Globus pallidus (tissue), 1 donor: ENCODE data around the gene RLN2.
"Not testable (repeated sequence)": the region's sequence is repeated elsewhere in the genome, so short reads cannot be mapped to it uniquely, and the experiment has no call there.

Experiments used
- DNase-seq: peaks from one replicate; pipeline ENCODE4 v3.0.0-alpha.2; 2015; ENCODE audit warnings: low spot score

RLN2 gene, protein sequence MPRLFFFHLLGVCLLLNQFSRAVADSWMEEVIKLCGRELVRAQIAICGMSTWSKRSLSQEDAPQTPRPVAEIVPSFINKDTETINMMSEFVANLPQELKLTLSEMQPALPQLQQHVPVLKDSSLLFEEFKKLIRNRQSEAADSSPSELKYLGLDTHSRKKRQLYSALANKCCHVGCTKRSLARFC

DNA sequence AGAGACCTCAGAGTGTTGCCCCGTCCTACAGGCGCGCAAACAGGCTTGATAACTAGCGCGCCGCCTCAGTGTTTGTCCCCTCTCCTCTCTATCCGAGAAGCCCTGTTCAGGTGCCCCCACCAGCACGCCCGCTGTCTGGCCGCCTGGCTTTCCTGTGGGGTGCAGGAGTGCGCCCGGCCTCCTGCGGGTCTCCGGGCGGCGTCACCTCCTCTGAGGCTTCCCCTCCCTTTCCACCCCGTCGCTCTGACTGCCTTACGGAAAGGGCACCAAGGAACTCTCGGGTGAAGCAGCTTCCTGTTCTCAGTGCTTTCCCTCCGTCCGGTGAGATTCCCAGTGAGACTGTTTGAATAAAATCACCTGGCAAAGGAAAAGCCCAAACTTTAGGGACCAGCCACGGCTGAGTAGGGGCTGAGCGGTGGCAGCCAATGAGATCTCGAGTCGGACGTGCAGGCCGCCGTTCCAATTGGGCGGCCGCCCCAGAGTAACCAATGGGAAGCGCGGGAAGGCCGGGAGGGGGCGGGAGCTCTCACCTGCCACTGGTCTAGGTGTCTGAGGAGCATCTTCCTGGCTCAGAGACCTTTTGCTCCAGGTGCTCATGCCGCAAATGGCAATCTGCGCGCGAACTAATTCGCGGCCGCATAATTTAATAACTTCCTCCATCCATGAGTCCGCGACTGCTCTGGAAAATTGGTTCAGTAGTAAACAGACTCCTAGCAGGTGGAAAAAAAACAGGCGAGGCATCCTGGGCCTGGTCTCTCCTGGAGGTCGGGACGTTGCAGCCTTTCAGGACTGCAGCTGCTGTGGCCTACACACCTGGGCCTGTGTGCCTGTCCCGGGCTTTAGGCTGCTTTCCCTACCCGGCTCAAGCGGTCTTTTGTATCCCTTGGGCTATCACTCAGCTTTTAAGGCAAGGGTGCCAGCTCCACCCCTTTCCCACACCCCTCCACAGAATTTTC, at the start of gene RLN2:
Gene RLN2 (minus strand): TSS at position 877 of the 956 bp plus-strand sequence. CDS start 136 bp downstream, at position 741.
- peak; percentile 3 for DNase-seq

DNA sequence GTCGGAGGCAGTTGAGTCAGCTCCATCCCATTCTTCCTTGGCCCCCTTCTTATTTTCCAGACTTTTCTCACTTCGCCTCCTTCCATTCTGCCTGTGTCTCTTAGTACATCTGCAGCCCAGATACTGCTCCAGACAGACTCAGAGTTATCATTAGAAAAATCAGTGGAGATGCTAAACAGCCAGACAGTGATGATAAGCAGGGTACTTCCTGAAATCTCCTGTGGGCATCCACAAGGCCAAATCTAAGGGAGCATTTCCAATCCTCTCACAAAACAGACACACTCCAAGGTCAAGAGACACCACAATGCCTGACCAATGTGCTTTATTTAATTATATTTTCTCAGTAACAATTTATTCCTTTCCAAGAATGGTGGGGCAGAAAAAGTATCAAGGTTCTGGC, 49.7 kb upstream of the RLN2 start:
- DNase-seq: no peak

DNA sequence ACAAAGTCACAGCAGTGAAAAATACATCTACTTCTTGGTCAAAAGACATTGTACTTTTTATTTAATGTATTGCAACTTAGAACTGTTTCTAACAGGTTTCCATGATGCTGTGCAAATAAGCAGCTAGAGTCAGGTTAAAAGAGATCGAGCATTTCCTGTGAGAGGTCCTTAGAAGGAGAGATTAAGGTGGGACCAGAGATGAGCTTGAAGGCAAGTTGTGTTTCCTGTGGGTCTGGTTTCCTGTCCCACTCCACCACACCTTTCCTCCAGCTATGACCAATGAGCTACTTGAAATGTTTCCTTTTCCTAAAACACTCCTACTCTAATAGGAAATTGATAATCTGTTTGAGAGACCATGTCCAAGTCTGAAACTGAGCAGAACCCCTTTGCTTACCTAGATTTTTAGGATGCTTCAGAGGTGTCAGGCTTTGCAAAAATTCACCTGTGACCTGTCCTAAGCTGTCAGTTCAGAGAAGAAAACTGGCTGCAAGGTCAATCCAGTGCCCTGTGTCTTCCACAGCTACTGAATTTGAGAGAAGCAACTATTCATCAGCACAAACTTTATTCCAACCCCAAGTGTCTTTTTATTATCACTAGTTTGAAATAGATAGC, 48.2 kb upstream of the RLN2 start:
- no peak for DNase-seq

DNA sequence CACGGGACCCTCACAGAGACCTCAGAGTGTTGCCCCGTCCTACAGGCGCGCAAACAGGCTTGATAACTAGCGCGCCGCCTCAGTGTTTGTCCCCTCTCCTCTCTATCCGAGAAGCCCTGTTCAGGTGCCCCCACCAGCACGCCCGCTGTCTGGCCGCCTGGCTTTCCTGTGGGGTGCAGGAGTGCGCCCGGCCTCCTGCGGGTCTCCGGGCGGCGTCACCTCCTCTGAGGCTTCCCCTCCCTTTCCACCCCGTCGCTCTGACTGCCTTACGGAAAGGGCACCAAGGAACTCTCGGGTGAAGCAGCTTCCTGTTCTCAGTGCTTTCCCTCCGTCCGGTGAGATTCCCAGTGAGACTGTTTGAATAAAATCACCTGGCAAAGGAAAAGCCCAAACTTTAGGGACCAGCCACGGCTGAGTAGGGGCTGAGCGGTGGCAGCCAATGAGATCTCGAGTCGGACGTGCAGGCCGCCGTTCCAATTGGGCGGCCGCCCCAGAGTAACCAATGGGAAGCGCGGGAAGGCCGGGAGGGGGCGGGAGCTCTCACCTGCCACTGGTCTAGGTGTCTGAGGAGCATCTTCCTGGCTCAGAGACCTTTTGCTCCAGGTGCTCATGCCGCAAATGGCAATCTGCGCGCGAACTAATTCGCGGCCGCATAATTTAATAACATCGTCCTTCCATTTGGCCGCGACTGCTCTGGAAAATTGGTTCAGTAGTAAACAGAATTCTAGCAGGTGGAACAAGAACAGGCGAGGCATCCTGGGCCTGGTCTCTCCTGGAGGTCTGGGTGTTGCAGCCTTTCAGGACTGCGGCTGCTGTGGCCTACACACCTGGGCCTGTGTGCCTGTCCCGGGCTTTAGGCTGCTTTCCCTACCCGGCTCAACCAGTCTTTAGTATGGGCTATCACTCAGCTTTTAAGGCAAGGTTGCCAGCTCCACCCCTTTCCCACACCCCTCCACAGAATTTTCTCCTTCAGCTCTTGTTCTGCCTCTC, 34.8 kb upstream of the RLN2 start, which contains the start of gene RLN1:
Gene RLN1 (minus strand): TSS at position 885 of the 990 bp plus-strand sequence. CDS start 130 bp downstream, at position 755.
- peak; percentile 18 for DNase-seq

DNA sequence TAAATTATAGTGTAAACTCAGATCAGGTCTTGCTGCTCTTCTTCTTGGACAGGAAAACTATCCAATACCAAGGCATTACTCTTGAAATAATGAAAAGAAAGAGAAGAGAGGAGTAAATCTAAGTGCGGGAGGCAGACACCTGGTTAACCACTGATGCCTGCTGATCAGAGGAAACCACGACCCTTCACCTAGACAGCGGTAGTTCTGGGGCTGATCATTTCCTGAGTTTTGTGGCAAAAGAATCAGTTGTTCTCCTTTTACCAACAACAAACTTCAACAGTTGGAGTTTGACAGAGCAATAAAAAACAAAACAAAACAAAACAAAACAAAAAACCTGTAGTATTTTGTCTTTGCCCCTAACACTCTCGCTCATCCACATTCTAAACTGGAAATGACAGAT, 32.2 kb upstream of the RLN2 start:
- no peak for DNase-seq

DNA sequence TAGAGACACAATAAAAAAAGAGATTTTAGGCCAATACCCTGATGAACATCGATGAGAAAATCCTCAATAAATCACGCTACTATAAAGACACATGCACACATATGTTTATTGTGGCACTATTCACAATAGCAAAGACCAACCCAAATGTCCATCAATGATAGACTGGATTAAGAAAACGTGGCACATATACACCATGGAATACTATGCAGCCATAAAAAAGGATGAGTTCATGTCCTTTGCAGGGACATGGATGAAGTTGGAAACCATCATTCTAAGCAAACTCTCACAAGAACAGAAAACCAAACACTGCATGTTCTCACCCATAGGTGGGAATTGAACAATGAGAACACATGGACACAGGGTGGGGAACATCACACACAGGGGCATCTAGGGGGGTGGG, 26.8 kb upstream of the RLN2 start:
- DNase-seq: not testable (repeated sequence)

DNA sequence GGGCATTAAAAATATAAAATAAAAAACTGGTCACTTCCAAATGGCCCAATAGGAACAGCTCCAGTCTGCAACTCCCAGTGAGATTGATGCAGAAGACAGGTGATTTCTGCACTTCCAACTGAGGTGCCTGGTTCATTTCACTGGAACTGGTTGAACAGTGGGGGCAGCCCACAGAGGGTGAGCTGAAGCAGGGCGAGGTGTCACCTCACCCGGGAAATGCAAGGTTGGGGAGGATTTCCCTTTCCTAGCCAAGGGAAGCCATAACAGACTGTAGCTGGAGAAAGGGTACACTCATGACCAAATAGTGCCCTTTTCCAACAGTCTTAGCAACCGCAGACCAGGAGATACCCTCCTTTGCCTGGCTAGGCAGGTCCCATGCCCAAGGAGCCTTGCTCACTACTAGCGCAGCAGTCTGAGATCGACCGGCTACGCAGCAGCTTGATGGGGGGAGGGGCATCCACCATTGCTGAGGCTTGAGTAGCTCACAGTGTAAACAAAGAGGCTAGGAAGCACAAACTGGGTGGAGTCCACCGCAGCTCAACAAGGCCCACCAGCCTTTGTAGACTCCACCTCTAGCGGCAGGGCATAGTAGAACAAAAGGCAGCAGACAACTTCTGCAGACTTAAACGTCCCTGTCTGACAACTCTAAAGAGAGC, 22.5 kb upstream of the RLN2 start:
- no peak for DNase-seq

DNA sequence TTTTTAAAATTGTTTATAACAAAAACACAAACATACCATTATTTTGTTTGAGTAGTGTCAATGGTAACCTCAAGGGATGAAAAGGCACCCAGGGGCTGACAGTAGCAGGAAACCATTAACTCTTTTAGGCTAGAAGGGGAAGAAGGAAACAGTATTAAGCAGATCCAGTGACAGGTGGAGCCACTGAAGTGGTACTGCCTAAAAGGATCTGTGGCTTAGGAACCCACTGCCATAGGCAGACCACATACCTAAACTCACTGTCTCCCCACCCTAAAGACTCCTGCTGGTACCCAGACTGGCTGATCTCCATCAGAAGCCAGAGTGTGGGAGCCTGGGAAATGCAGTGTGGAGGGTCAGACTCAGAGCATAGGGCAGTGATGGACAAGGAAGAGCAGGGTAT, 21.7 kb upstream of the RLN2 start:
- no peak for DNase-seq

DNA sequence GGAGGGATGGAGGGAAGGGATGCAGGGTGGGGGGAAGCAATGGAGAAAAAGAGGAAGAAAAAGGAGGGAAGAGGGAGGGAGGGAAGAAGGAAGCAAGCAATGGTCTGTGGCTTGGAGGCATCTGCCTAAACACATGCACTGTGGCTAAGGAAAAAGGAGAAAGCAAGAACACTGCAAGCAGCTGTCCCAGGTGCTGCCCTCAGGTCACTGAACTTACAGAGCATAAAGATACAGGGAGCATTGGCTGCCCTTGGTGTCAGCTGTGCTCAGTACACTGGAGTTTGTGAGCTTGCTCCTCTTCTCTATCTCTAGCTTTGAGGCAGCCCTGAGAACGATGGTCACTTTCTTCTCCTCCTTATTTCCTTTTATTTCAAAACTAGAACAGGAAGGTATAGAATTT, 17.1 kb upstream of the RLN2 start:
- DNase-seq: not testable (repeated sequence)

DNA sequence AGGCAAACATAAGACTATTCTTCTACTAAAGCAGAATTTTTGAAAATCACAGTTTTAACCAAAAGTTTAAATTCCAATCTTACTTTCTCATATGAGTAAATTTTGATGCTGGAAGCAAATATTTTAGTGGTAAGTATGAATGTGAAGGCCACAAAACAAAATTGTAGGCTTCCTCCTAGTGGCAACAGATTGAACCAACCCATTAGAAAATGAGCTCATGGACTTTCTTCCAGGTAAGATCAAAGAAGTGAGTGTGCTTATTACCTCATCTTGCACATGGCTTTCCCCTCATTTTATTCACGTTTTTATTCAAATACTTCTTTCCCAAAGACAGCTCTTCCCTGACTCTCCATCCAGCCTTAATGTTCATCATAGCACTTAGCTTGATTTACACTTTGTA, 16.5 kb upstream of the RLN2 start:
- DNase-seq: no peak

DNA sequence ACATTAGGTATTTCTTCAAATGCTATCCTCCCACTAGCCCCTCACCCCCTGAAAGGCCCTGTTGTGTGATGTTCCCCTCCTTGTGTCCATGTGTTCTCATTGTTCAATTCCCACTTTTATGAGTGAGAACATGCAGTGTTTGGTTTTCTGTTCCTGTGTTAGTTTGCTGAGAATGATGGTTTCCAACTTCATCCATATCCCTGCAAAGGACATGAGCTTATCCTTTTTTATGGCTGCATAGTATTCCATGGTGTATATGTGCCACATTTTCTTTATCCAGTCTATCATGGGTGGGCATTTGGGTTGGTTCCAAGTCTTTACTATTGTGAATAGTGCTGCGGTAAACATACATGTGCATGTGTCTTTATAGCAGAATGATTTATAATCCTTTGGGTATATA, 11.9 kb upstream of the RLN2 start:
- not testable (repeated sequence) for DNase-seq

DNA sequence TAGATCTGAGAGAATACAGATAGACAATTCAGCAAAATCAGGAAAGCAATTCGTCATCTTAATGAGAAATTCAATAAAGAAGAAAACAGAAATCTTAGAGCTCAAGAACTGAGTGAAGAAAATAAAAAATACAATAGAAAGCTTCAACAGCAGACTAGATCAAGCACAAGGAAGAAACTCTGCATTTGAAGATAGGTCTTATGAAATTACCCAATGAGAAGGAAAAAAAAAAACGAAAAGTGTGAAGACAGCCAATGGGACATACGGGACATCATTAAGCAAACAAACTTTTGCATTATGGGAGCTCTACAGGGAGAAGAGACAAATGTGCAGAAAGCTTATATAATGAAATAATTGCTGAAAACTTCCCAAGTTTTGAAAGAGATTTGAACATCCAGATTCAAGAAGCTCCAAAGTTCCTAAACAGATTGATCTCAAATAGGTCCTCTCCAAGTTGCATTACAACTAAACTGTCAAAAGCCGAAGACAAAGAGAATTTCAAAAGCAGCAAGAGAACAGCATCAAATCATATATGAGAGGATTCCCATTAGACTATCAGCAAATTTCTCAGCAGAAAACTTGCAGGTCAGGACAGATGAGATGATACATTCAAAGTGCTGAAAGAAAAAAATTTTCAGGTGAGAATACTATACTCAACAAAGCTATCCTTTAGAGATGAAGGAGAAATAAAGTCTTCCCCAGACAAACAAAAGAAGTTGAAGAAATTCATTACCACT, 10.8 kb upstream of the RLN2 start:
- DNase-seq: no peak

DNA sequence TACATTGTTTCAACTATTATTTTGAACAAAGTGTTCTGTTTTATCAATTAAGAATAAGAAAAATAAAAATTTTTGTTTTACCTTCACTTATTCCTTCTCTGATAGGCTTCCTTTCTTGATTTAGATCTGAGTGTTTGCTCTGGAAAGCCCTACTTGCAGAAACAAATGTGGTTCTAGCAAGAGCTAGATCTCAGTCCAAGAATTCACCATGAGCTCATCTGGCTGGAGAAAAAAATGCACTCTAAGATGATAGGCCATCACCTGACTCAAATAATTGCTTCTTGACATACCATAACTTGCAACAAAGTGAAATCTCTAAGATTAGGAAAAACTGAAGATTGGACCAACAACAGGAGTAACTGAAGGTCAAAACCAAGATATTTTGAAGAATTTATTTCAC, 6.3 kb upstream of the RLN2 start:
- DNase-seq: no peak

DNA sequence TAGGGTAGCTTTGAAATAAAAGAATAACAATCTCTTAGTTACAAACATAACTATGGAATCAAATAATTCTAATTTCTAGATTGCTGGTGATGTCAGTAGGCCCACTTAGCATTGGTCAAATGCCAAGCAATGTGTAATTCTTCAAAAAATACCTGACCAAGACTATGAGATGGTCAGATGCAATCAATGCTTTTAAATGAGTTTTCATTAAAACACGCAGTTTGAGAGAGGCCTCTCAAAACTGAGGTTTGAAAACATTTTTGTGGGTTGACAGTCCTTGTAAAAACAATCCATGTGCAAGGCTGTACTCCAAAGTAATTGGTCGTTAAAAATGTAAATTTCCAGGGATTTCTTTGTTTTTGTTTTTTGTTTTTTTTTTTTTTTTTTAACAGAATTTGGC, 1.2 kb upstream of the RLN2 start:
- no peak for DNase-seq

DNA sequence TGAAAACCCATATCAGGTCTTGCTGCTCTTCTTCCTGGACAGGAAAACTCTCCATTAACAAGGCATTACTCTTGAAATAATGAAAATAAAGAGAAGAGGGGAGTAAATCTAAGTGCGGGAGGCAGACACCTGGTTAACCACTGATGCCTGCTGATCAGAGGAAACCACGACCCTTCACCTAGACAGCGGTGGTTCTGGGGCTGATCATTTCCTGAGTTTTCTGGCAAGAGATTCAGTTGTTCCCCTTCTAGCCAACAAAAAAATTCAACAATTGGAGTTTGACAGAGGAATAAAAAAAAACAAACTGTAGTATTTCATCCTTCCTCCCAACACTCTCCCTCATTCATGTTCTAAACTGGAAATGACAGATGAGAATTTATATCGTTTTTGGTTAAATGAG, 3.0 kb downstream of the RLN2 start:
- no peak for DNase-seq

DNA sequence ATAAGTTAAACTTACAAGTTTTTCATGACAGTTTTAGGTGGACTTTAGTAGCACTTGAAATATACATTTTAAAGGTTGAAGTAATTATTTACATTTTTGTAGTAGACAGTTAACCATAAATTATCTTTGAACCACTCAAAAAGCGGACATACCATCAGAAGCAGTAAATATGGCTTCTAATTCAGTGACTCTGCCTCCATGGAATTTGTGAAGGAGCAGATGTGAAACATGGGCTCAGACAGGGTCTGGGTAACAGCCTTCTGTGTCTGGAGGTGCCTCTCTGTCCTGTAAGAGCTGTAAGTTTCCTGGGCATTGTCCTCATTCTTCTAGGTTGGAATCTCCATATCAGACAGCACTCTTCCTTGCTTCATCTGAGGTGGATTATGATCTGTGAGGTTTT, 12.4 kb downstream of the RLN2 start:
- DNase-seq: no peak

DNA sequence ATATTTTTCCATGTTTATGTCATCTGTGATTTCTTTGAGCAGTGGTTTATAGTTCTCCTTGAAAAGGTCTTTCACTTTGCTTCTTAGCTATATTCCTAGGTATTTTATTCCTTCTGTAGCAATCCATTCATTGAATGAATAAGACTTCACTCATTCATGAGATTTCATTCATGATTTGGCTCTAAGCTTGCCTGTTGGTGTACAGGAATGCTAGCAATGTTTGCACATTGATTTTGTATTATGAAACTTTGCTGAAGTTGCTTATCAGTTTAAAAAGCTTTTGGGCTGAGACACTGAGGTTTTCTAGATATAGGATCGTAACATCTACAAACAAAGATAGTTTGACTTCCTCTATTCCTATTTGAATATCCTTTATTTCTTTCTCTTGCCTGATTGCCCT, 15.9 kb downstream of the RLN2 start:
- DNase-seq: no peak

DNA sequence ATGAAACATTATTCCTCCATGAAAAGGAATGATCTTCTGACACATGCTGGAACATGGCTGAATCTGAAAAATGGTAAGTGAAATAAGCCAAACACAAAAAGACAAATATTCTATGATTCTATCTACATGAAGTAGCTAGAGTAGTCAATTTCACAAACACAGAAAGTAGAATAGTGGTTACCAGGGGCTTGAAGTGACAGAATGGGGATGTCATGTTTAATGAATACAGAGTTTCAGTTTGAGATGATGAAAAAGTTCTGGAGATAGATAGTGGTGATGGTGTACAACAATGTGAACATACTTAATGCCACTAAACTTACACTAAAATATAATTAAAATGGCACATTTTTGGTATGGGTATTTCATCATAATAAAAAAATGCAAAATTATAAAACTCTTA, 18.3 kb downstream of the RLN2 start:
- DNase-seq: no peak

DNA sequence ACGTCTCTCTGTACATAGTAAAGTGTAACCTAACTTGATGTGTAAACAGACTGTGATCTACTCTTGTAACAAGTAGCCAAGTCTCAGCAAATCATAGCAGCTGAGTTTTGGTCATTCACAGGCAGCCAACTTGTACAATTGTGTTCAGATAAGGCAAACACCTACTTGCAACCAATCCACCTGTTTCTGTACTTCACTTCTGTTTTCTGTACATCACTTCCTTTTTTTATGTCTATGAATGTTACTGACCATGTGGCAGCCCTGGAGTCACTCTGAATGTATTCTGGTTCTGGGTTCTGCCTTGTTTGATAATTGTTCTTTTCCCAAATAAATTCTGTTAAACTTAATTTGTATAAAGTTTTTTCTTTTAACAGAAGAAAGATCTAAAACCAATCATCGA, 26.0 kb downstream of the RLN2 start:
- DNase-seq: no peak

DNA sequence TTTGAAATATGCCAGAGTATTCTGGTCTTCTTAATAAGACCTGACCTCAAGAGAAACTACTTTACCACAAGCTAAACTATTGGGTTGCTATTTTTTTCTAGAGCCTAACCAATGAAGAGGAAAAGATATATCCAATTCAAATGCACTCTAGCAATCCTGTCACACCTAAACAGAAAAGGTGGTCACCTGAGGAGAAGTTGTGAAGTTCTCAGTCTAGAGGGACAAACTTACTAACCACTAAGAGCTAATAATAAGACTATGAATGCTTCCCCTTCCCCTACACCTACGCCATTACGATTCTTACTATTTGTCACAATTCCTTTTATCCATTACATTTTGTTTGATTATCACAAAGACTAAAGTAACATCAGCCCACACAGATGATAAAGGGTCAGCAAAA, 29.7 kb downstream of the RLN2 start:
- no peak for DNase-seq
